ENCODE data around the gene TADA3. TPM values are rescaled to one million over a fixed set of nuclear protein-coding genes. Genes with fewer than 3 reads are reported as not detected.
A peak's percentile ranks its signal among the peaks of the same experiment; 100 is the strongest.

Gene TADA3
- total and polyA plus RNA-seq, 5 experiments from 2014 or later: 33.3 to 51.2 (median 38.2) TPM

- peak overlapping the region; percentile 26 to 93 (median 91) for H3K4me3 Mint-ChIP-seq
- peaks cover 0 to 43% (median 15%) of the 10 kb centered on the region in 3 donors for H3K36me3 Mint-ChIP-seq
Measured at GRCh38 chr3:9808345-9809037, 16.2 kb upstream of the TADA3 start.

GRCh38 chr3:9807981-9808344 lies 15.7 kb upstream of the TADA3 start:
- Mint-ChIP-seq H3K36me3 (peaks cover 0 to 48% (median 19%) of the 10 kb centered on the region in 3 donors), H3K27ac (peak overlapping the region; percentile 92 to 99 (median 96)), H3K27me3 (no peaks in the 10 kb centered on the region), H3K4me1 (peaks cover 33 to 58% (median 43%) of the 10 kb centered on the region in 4 donors), H3K4me3 (peak overlapping the region in 4 of 10 donors; percentile 52 to 93 (median 92)), H3K9me3 (no peaks in the 10 kb centered on the region)
- no peak for ATAC-seq
- no peak for DNase-seq
- POLR2A ChIA-PET: interaction anchor here (0.5 to 2.7 kb wide), 9 partner anchors 10 to 513 kb away, joined by 3 to 23 read pairs (median 5); partner anchors contain the start of genes ARPC4, BRPF1, JAGN1 and SEC13

More at GRCh38 chr3:9808345-9809037, 16.2 kb upstream of the TADA3 start:
- POLR2A ChIA-PET: interaction anchor here (0.5 to 2.7 kb wide), 11 partner anchors 11 to 512 kb away, joined by 3 to 23 read pairs (median 5); partner anchors contain the start of genes ARPC4, BRPF1, JAGN1 and SEC13
- peak; percentile 56 to 81 for ATAC-seq
- peak in 9 of 10 donors; percentile 17 to 70 (median 46) for DNase-seq
- Mint-ChIP-seq H3K9me3 (no peaks in the 10 kb centered on the region), H3K27me3 (no peaks in the 10 kb centered on the region), H3K4me1 (peaks cover 33 to 53% (median 40%) of the 10 kb centered on the region in 4 donors), H3K27ac (peak overlapping the region; percentile 92 to 99 (median 96))

- POLR2A ChIA-PET: interaction anchor here (0.9 to 1.2 kb wide), 3 partner anchors 13 to 75 kb away, joined by 3 read pairs; partner anchors contain the start of genes ARPC4, BRPF1 and TADA3
- no peak for ATAC-seq
- no peak overlapping the region for H3K4me3 Mint-ChIP-seq
- DNase-seq: no peak
- H3K27ac Mint-ChIP-seq: peak overlapping the region in 4 of 10 donors; percentile 34 to 92 (median 44)
- H3K9me3 Mint-ChIP-seq: no peaks in the 10 kb centered on the region
- peaks cover 0 to 58% (median 18%) of the 10 kb centered on the region in 3 donors for H3K36me3 Mint-ChIP-seq
- H3K27me3 Mint-ChIP-seq: no peaks in the 10 kb centered on the region
- peaks cover 33 to 58% (median 43%) of the 10 kb centered on the region in 4 donors for H3K4me1 Mint-ChIP-seq
Measured at GRCh38 chr3:9806688-9807589, 14.7 kb upstream of the TADA3 start.

- Mint-ChIP-seq H3K27ac (peak overlapping the region in 3 of 10 donors; percentile 17 to 48 (median 34)), H3K4me3 (no peak overlapping the region), H3K27me3 (no peaks in the 10 kb centered on the region), H3K4me1 (peaks cover 27 to 50% (median 38%) of the 10 kb centered on the region in 4 donors), H3K36me3 (peaks cover 0 to 66% (median 21%) of the 10 kb centered on the region in 3 donors), H3K9me3 (no peaks in the 10 kb centered on the region)
- ATAC-seq: no peak
- POLR2A ChIA-PET: interaction anchor here (1.3 kb wide), 1 partner anchor 13 kb away, joined by 6 read pairs; the partner anchor contains the start of genes ARPC4 and TADA3
- no peak for DNase-seq
Measured at GRCh38 chr3:9806137-9806536, 13.9 kb upstream of the TADA3 start.

DNA sequence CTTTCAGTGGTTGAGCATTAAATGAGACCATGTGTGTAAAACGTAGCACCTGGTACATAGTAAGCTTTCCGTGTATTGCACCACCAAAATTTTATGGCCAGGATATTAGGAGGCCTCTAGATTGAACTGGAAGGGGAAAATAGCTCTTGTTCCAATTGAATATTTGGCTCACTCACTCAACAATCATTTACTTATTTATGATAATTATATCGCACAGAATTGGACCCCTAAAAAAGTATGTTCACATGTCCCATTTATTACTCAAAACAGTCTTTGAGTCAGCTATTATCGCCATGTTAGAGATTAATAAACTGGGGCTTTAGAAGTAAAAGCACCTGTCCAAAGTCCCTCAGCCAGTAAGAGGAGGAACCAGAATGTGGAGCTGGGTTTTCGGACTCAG lies 12.7 kb upstream of the TADA3 start:
- no peaks in the 10 kb centered on the region for H3K9me3 Mint-ChIP-seq
- ATAC-seq: no peak
- H3K4me1 Mint-ChIP-seq: peaks cover 22 to 40% (median 30%) of the 10 kb centered on the region in 4 donors
- no peak for DNase-seq
- no peak overlapping the region for H3K4me3 Mint-ChIP-seq
- peak overlapping the region in 2 of 10 donors; percentile 20 to 31 for H3K27ac Mint-ChIP-seq
- POLR2A ChIA-PET: interaction anchor here (0.5 to 1.3 kb wide), 3 partner anchors 12 to 36 kb away, joined by 4 to 7 read pairs (median 6); partner anchors contain the start of genes ARPC4, CAMK1 and TADA3
- peaks cover 0 to 77% (median 23%) of the 10 kb centered on the region in 3 donors for H3K36me3 Mint-ChIP-seq
- H3K27me3 Mint-ChIP-seq: no peaks in the 10 kb centered on the region

DNA sequence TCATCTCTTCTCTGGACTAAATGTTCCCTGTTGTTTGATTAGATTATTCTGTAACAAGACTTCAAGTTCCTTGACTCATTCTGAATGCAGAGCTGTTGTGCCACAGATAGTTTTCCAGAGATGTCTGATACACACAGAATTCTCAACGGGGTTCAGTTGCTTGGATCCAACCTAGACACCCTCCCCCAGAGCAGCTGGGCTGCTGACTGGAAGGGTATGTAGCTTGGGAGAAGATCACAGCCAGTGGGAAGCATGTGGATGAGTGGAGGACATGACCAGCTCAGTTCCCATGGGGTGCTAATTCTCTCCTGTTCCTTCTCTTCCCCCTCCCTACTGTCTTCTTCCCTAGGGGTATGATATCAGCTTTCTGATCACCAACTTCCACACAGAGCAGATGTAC lies 11.2 kb upstream of the TADA3 start:
- peaks cover 13 to 28% (median 23%) of the 10 kb centered on the region in 4 donors for H3K4me1 Mint-ChIP-seq
- peaks cover 0 to 87% (median 24%) of the 10 kb centered on the region in 3 donors for H3K36me3 Mint-ChIP-seq
- DNase-seq: no peak
- no peaks in the 10 kb centered on the region for H3K27me3 Mint-ChIP-seq
- POLR2A ChIA-PET: interaction anchor here (1.9 kb wide), 1 partner anchor 11 kb away, joined by 7 read pairs; the partner anchor contains the start of genes ARPC4 and TADA3
- peak overlapping the region in 5 of 10 donors; percentile 12 to 79 (median 54) for H3K27ac Mint-ChIP-seq
- no peaks in the 10 kb centered on the region for H3K9me3 Mint-ChIP-seq
- ATAC-seq: no peak
- no peak overlapping the region for H3K4me3 Mint-ChIP-seq

GRCh38 chr3:9800529-9800928 lies 8.3 kb upstream of the TADA3 start:
- peaks cover 0 to 93% (median 25%) of the 10 kb centered on the region in 3 donors for H3K36me3 Mint-ChIP-seq
- ATAC-seq: no peak
- no peak for DNase-seq
- no peaks in the 10 kb centered on the region for H3K9me3 Mint-ChIP-seq
- POLR2A ChIA-PET: no interaction called here
- H3K4me1 Mint-ChIP-seq: peaks cover 14 to 47% (median 34%) of the 10 kb centered on the region in 4 donors
- H3K4me3 Mint-ChIP-seq: no peak overlapping the region
- H3K27ac Mint-ChIP-seq: peak overlapping the region in 1 of 10 donors; percentile 33
- no peaks in the 10 kb centered on the region for H3K27me3 Mint-ChIP-seq

GRCh38 chr3:9797196-9797945 lies 5.1 kb upstream of the TADA3 start:
- DNase-seq: no peak
- POLR2A ChIA-PET: interaction anchor here (0.6 to 0.7 kb wide), 3 partner anchors 11 to 68 kb away, joined by 3 to 6 read pairs (median 3); no protein-coding TSS in a partner anchor
- ATAC-seq: no peak
- Mint-ChIP-seq H3K36me3 (peaks cover 0 to 78% (median 15%) of the 10 kb centered on the region in 3 donors), H3K4me1 (peaks cover 23 to 59% (median 49%) of the 10 kb centered on the region in 4 donors), H3K27me3 (no peaks in the 10 kb centered on the region), H3K27ac (peak overlapping the region in 7 of 10 donors; percentile 27 to 65 (median 51)), H3K4me3 (peak overlapping the region in 2 of 10 donors; percentile 3 to 36), H3K9me3 (no peaks in the 10 kb centered on the region)

- H3K27ac Mint-ChIP-seq: peak overlapping the region in 9 of 10 donors; percentile 22 to 100 (median 90)
- DNase-seq (no peak), ATAC-seq (no peak)
- H3K9me3 Mint-ChIP-seq: no peaks in the 10 kb centered on the region
- H3K27me3 Mint-ChIP-seq: no peaks in the 10 kb centered on the region
- H3K4me1 Mint-ChIP-seq: peaks cover 33 to 77% (median 69%) of the 10 kb centered on the region in 4 donors
- H3K36me3 Mint-ChIP-seq: peaks cover 2 to 61% (median 14%) of the 10 kb centered on the region in 3 donors
- POLR2A ChIA-PET: interaction anchor here (1.0 to 1.4 kb wide), 2 partner anchors 13 to 138 kb away, joined by 4 to 5 read pairs; partner anchors contain the start of gene CRELD1
- peak overlapping the region; percentile 49 to 96 (median 74) for H3K4me3 Mint-ChIP-seq
Measured at GRCh38 chr3:9795207-9795606, 2.9 kb upstream of the TADA3 start.

- peaks cover 7 to 61% (median 15%) of the 10 kb centered on the region in 3 donors for H3K36me3 Mint-ChIP-seq
- POLR2A ChIA-PET: interaction anchor here (0.8 kb wide), 1 partner anchor 13 kb away, joined by 3 read pairs; no protein-coding TSS in a partner anchor
- H3K27me3 Mint-ChIP-seq: no peaks in the 10 kb centered on the region
- H3K9me3 Mint-ChIP-seq: no peaks in the 10 kb centered on the region
- ATAC-seq (no peak), DNase-seq (no peak)
- peaks cover 33 to 77% (median 71%) of the 10 kb centered on the region in 4 donors for H3K4me1 Mint-ChIP-seq
- H3K4me3 Mint-ChIP-seq: peak overlapping the region; percentile 91 to 100 (median 96)
- H3K27ac Mint-ChIP-seq: peak overlapping the region; percentile 1 to 100 (median 88)
Measured at GRCh38 chr3:9794400-9794799, 2.1 kb upstream of the TADA3 start.

- POLR2A ChIA-PET: interaction anchor here (0.6 to 3.5 kb wide), 30 partner anchors 8 to 1850 kb away, joined by 3 to 47 read pairs (median 4); partner anchors contain the start of genes BRPF1, CRELD1, EMC3 and FANCD2
Measured at GRCh38 chr3:9793161-9793781, 998 bp upstream of the TADA3 start.

More at GRCh38 chr3:9793161-9793781, 998 bp upstream of the TADA3 start:
- H3K27me3 Mint-ChIP-seq: no peaks in the 10 kb centered on the region
- DNase-seq (peak in 2 of 10 donors; percentile 28 to 31), ATAC-seq (peak in 1 of 2 donors; percentile 4)
- no peaks in the 10 kb centered on the region for H3K9me3 Mint-ChIP-seq
- peaks cover 7 to 60% (median 18%) of the 10 kb centered on the region in 3 donors for H3K36me3 Mint-ChIP-seq
- H3K4me1 Mint-ChIP-seq: peaks cover 36 to 77% (median 76%) of the 10 kb centered on the region in 4 donors
- peak overlapping the region; percentile 95 to 100 (median 99) for H3K27ac Mint-ChIP-seq
- peak overlapping the region; percentile 91 to 100 (median 96) for H3K4me3 Mint-ChIP-seq
